Measurements from ENCODE around the gene KANK4. TPM values are rescaled to one million over a fixed set of nuclear protein-coding genes. Genes with fewer than 3 reads are reported as not detected.

KANK4 gene
- polyA plus RNA-seq, 3 donors, result not detected

DNA sequence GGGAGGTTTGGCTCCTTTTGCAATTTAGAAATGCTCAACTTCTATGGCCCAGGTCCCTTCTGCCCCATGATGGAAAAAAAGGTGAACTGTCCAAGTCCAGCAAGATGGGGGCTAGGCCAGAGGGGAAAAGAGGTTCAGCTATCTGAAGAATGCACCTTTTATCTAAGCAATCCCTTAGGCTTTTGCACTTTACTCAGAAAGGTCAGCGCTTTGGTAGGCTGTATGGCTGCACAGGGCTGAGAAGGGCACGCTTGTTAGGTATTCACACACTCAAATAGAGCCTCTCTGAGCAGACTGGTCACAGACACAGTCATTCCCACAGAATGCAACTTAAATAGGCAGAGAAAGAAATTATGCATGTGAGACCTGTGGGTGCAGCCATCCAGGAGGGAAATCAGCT lies 31.0 kb downstream of the KANK4 start:
- no peak overlapping the region for H3K27ac ChIP-seq (ENCODE audit: low read depth in 1 of 2, low read length in 2 of 2)
- DNase-seq, result no peak
- WGBS (ENCODE audit: insufficient coverage), result 100% methylated on average over 2 of the region's 2 CpGs
- H3K9ac ChIP-seq (ENCODE audit: insufficient read depth, low read length, poor library complexity, severe bottlenecking), result no peak overlapping the region
- no peaks in the 10 kb centered on the region for H3K79me2 ChIP-seq (ENCODE audit: insufficient read depth, low read length)
- TF ChIP-seq, protein P1, sequence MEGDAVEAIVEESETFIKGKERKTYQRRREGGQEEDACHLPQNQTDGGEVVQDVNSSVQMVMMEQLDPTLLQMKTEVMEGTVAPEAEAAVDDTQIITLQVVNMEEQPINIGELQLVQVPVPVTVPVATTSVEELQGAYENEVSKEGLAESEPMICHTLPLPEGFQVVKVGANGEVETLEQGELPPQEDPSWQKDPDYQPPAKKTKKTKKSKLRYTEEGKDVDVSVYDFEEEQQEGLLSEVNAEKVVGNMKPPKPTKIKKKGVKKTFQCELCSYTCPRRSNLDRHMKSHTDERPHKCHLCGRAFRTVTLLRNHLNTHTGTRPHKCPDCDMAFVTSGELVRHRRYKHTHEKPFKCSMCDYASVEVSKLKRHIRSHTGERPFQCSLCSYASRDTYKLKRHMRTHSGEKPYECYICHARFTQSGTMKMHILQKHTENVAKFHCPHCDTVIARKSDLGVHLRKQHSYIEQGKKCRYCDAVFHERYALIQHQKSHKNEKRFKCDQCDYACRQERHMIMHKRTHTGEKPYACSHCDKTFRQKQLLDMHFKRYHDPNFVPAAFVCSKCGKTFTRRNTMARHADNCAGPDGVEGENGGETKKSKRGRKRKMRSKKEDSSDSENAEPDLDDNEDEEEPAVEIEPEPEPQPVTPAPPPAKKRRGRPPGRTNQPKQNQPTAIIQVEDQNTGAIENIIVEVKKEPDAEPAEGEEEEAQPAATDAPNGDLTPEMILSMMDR (IDR thresholded peaks at IDR 0.05), result no peak
- H3K9me3 Mint-ChIP-seq, result no peaks in the 10 kb centered on the region
- H3K27me3 Mint-ChIP-seq (ENCODE audit: low read depth in 3 of 3), result peaks cover 5 to 13% (median 10%) of the 10 kb centered on the region in 3 donors
- H3K36me3 ChIP-seq (replicated peaks in 1 of 2; ENCODE audit: control insufficient read depth in 1 of 2, insufficient read depth in 2 of 2, low read length in 2 of 2), result no peaks in the 10 kb centered on the region
- no peaks in the 10 kb centered on the region for H4K20me1 ChIP-seq (ENCODE audit: insufficient read depth, low read length)
- H3K36me3 Mint-ChIP-seq, result no peaks in the 10 kb centered on the region
- no peak overlapping the region for H3K4me3 Mint-ChIP-seq
- H3K27ac Mint-ChIP-seq, result no peak overlapping the region
- no peak overlapping the region for H3K4me3 ChIP-seq (replicated peaks in 1 of 3; ENCODE audit: low read depth in 2 of 3, low read length in 3 of 3)
- intact Hi-C loops (cut with micrococcal nuclease), result no loop called here
- H3K4me2 ChIP-seq (replicated peaks; ENCODE audit: extremely low read depth, low read length, poor library complexity, severe bottlenecking), result no peak overlapping the region
- H2AFZ ChIP-seq (ENCODE audit: insufficient read depth, low read depth, low read length, poor library complexity, severe bottlenecking), result no peak overlapping the region
- no peaks in the 10 kb centered on the region for H3K27me3 ChIP-seq (ENCODE audit: control insufficient read depth in 2 of 2, insufficient read depth in 2 of 2, low read length in 2 of 2)
- H3K4me1 ChIP-seq (ENCODE audit: control insufficient read depth in 1 of 2, insufficient read depth in 2 of 2, low read length in 2 of 2), result peaks cover 0 to 2% of the 10 kb centered on the region in 2 donors
- no peaks in the 10 kb centered on the region for H3K9me3 ChIP-seq (replicated peaks in 1 of 2; ENCODE audit: control insufficient read depth in 1 of 2, insufficient read depth in 1 of 2, low read length in 2 of 2)
- H3K4me1 Mint-ChIP-seq, result peaks cover 16% of the 10 kb centered on the region

- no peak overlapping the region for H3K27ac ChIP-seq (ENCODE audit: low read depth in 1 of 2, low read length in 2 of 2)
- no peaks in the 10 kb centered on the region for H4K20me1 ChIP-seq (ENCODE audit: insufficient read depth, low read length)
- no peak overlapping the region for H3K27ac Mint-ChIP-seq
- H3K9me3 Mint-ChIP-seq, result no peaks in the 10 kb centered on the region
- no peak overlapping the region for H3K4me2 ChIP-seq (replicated peaks; ENCODE audit: extremely low read depth, low read length, poor library complexity, severe bottlenecking)
- H3K9me3 ChIP-seq (replicated peaks in 1 of 2; ENCODE audit: control insufficient read depth in 1 of 2, insufficient read depth in 1 of 2, low read length in 2 of 2), result no peaks in the 10 kb centered on the region
- H3K4me1 Mint-ChIP-seq, result peaks cover 16% of the 10 kb centered on the region
- H3K4me3 Mint-ChIP-seq, result peak overlapping the region in 1 of 2 donors; percentile 31
- H3K27me3 ChIP-seq (ENCODE audit: control insufficient read depth in 2 of 2, insufficient read depth in 2 of 2, low read length in 2 of 2), result no peaks in the 10 kb centered on the region
- TF ChIP-seq, protein P1 (IDR thresholded peaks at IDR 0.05), result no peak
- no peaks in the 10 kb centered on the region for H3K36me3 ChIP-seq (replicated peaks in 1 of 2; ENCODE audit: control insufficient read depth in 1 of 2, insufficient read depth in 2 of 2, low read length in 2 of 2)
- no peak for DNase-seq
- WGBS (ENCODE audit: insufficient coverage), result 21% methylated on average over 8 of the region's 9 CpGs
- H3K36me3 Mint-ChIP-seq, result no peaks in the 10 kb centered on the region
- intact Hi-C loops (cut with micrococcal nuclease), result no loop called here
- H3K79me2 ChIP-seq (ENCODE audit: insufficient read depth, low read length), result no peaks in the 10 kb centered on the region
- no peak overlapping the region for H2AFZ ChIP-seq (ENCODE audit: insufficient read depth, low read depth, low read length, poor library complexity, severe bottlenecking)
- H3K9ac ChIP-seq (ENCODE audit: insufficient read depth, low read length, poor library complexity, severe bottlenecking), result no peak overlapping the region
- peaks cover 0 to 2% of the 10 kb centered on the region in 2 donors for H3K4me1 ChIP-seq (ENCODE audit: control insufficient read depth in 1 of 2, insufficient read depth in 2 of 2, low read length in 2 of 2)
- H3K4me3 ChIP-seq (replicated peaks in 1 of 3; ENCODE audit: low read depth in 2 of 3, low read length in 3 of 3), result no peak overlapping the region
- H3K27me3 Mint-ChIP-seq (ENCODE audit: low read depth in 3 of 3), result peaks cover 5 to 13% (median 10%) of the 10 kb centered on the region in 3 donors
These were observed 32.4 kb downstream of the KANK4 start for GRCh38 chr1:62286786-62287224.
